GM21526 (cell line): ENCODE measurements around the gene LRMDA.

Source experiments
- ATAC-seq: cut with Tn5 transposase; IDR thresholded peaks from one replicate; pipeline ENCODE4 v1.9.1; 2021; ENCODE audit warnings: moderate library complexity; ENCODE audit not compliant: unreplicated experiment, low FRiP score

The LRMDA gene

DNA sequence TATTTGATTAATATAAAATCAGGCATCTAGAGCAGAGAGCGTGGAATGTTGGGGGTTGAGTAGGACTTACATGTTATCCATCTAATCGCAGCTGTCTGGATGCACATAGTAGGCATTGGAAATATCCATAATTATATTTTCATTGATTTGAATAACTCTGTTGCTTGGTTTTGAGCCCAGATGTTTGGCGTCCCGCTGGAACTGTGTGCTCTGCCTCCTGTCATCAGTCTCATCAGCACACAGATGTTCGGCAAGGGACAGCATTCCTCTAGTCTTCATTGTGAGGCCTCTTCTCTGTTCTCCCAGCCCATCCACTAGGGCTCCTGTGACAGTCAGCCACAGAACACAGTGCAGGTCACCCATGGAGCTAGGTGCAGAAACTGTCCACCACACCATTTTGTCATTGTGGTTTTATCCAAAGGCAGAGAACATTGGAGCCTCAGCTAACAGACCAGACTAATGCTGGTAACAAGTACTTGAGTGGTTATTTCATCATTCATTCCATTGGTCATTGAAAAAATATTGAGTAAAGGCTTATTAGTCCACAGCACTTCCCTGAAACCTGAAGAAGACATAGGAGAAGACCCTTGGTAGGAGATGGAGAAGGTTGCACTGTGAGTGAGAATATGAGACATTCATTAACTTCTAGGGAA lies 927.4 kb downstream of the LRMDA start:
- ATAC-seq = no peak

- ATAC-seq = no peak
Observed at GRCh38 chr10:76375761-76376160, 944.3 kb downstream of the LRMDA start.

DNA sequence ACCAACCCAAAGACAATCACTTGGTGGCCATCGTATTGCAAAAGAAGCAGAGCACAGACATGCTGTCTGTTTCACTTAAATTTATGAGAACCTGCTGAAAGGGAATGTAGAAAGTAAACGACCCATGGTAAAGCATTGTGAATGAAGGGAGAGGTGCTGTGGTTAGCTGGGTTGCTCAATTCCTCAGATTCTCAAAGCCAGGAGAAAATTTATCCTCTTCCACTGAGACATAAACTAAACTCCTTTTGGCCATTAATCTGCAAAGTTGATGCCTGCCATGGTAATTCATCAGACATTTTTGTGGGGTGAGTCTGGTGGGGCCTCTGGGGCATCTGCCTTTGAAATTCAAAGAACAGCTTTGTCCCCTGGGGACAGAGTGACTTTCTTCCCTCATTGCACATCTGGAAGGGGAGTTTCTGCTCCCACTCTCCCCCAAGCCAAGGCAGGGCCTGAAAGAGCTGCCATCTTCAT lies 951.0 kb downstream of the LRMDA start:
- ATAC-seq = no peak

DNA sequence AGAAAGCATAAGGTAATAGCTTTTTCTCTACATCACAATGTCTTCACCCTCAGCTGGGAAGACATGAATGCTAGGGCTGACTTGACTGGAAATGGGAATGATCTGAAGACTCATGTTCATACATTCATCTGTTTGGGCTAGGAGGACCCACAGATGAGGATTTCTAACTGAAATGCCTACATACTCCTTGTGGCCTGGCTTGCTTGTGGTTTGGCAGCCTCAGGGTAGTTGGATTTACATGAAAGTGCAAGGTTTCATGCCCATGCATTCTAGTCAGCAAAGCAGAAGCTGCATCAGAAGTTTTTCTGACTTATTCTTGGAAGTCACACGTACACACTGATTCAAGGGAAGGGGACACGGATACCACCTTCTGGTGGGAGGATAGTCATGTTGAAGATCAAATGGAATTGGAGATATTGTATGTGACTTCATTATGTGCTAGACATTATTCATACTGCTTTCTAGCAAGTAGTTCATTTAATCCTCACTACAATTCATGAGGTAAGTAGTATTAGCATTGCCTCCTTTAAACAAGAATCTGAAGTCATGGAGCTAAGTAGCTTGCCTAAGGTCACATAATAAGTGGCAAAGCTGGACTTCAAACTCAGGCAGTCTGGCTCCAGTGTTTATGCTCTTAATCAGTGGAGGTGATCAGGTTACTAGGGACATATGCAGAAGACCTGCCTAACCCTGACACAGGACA lies 957.0 kb downstream of the LRMDA start:
- no peak for ATAC-seq

DNA sequence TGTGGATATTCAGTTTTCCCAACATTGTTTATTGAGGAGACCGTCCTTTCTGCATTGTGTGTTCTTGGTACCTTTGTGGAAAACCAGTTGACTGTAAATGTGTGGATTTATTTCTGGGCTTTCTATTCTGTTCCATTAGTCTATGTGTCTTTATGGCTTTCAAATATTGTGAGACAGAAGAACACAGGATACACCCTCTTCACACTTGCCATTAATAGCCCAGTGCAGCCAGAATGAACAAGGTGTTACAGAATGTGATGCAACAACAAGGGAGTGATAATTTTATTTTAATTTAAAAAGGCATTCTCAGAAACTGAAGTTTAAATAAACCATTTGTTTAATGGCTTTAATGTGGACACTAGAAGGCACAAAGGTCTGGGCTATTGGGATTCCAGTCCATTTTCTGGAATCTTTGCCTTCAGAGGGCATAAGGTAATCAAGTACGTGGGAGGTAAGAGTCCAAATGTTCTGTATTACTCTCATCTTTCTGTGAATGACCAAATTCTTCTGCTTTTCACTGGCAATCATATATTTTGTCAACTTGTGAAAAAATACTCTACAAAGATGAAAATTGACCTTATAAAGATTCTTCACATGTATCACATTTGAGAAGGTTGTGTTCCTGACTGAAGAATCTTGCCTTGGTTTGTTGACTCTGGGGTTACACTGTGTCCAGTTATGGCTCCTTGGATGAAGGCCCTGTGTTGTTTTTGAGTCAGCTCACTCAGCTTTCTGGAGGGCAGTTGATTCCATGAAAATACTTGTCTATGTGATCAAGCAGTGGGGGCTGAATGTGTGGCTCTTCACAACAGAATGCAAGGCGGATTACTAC lies 962.7 kb downstream of the LRMDA start:
- no peak for ATAC-seq

- no peak for ATAC-seq
Observed at GRCh38 chr10:76394707-76395042, 963.3 kb downstream of the LRMDA start.

DNA sequence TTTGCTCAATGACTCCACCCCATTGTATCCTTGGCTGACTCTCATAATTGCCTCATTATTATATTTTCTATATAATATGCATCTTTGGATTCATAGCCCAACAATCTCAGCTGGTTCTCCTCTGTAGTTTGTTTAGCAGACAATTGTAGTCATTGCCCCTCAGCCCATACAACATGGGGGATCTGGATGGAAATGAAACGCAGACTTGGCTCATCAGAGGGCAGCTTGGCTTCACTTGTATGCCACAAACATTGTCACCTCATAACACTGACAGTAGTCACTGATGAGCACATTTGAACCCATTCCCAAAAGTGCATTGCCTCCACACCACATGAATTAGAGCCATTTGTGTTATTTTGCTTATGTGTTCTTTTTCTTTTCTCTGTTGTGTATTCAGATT lies 963.8 kb downstream of the LRMDA start:
- no peak for ATAC-seq

DNA sequence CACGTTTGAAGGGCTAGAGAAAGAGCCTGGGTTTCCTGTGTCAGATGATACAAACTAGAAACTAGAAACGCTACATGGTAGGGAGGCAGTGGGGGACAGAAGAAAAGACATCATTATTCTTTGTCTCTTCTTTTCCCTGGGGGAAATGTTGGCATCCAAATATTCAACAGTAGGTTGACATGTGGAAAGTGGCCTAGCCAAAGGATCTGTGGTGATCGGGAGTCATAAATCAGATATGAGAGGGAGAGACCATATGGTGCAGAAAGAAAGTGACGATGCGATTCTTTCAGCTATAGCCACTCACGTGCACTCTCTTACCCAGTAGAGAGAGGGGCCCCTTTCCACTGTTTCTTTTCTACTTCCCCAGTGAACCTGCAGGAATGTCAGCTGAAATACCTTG lies 964.7 kb downstream of the LRMDA start:
- no peak for ATAC-seq

DNA sequence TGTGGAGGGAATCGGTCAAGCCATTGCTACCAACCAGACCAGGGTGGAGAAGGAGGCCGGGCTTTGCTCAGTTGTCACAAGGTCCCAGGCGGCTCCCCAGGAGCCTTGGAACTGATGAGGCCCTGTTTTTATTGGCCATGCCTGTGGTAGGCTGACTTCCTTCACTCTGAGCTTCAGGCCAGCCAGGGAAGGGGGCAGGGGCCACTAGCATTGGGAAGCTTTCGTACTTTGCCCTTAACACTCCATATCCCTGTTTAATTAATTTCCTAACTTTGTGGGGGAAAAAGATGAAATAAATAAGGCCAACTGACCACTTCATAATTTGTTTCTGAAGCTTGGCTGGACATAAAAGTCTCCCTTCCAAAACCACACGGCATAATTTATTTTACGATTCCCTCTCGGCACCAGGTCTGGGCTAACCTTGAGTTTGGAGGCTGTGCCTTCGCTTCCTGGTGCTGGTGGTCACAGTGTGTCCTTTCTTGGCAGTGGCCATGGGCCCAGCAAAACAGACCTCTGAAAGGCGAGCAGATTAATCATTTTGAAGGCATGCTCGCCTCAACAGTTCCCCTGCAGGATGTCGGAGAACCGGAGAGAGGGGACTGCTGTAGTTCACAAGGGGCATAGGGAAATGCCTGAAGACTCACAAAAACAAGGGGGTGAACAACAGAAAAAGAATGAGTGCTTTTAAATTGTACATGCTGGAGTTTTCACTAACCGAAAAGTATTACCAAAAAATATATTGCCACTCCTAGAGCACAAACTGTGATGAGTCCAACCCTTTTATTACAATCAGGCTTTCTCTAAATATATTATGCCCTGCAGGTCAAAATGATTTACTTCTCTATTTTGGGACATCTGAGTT lies 966.0 kb downstream of the LRMDA start:
- no peak for ATAC-seq

- no peak for ATAC-seq
Observed at GRCh38 chr10:76398043-76398710, 966.8 kb downstream of the LRMDA start.

DNA sequence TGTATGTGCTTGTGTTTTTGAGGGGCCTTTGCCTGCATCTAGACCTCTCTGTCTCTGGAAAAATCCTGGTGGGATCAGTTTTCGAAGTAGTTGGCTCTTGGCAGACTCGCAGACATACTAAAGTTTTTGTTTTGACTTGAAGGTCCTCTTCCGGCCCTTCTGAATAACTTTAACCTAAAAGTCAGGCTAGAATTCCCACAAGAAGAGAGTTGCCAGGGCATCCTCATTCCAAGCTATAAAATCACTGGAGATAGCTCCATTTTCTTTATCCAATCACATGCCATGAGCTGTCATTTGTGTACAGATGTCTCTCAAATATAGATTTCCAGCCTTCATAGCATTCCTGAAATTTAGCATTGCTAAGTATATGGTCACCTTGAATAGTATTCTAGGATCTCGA lies 967.8 kb downstream of the LRMDA start:
- no peak for ATAC-seq

DNA sequence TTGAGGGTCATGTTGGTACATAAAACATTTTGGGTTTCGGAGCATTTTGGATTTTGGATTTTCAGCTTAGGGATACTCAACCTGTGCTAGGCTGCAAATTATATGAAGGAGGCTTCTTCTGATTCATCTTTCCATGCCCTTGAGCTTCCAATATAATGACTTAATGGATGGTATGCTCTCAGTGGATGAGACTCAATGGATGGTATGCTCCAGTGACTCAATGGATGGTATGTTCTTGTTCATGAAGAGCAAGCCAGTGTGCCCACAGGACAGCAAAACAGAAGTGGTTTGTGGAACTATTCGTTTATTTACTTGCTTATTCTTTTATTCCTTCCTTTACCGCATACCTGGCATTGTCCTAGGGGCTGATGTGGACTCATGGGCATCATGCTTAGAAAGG lies 969.6 kb downstream of the LRMDA start:
- ATAC-seq = no peak

DNA sequence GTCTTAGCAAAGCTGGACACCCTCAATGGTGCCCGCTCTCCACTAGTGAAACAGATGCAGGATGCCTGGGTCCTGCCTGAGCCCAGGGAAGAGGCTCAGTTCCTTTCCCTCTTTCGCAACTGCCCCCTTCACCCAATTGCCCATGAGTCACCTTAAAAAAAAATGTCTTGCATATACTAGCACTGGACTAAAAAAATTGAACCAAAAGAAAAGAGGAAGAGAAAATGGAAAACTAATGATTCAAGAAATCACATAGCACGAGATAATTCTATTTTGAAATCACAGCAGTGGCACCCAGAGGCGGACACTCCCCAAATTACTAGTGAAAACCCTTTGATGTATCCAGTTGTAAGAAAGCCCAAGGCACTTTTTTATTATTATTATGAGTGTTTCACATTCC lies 972.5 kb downstream of the LRMDA start:
- ATAC-seq = no peak

DNA sequence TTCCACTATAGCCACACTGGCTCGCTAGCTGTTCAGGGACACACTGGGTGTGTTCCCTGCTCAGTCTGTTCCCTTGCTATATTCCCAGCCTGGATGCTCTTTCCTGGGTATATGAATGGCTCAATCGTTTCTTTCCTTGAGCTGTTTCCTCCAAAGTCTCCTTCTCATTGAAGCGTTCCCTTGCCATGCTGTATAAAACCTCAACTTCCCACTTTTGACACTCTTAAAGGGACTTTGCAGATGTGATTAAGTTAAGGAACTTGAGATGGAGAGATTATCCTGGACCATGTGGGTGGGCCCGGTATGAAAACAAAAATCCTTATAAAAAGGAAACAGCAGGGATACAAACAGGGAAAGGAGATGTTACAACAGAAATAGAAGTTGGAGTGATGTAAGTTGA lies 973.1 kb downstream of the LRMDA start:
- no peak for ATAC-seq

DNA sequence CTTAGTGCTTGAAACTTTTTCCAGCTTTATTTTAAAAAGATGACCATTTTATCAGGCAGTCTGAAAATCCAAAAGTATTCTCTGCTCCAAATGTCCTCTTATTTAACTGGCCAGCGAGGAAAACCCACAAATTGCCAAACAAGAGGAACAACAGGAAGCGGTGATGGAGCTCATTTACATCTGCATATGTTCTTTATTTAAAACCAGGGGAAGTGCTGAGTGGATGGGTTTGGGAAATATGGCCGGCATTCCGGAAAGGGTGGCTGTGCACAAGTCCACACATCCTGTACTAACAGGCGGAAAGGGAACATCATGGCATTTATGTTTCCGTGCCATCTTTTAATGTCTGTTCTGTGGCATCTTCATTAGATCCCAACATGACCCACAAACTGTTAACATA lies 974.5 kb downstream of the LRMDA start:
- ATAC-seq = no peak

- ATAC-seq = no peak
Observed at GRCh38 chr10:76408646-76409045, 977.2 kb downstream of the LRMDA start.

GRCh38 chr10:76411729-76412435 lies 980.5 kb downstream of the LRMDA start:
- no peak for ATAC-seq

GRCh38 chr10:76415554-76415953 lies 984.1 kb downstream of the LRMDA start:
- no peak for ATAC-seq

DNA sequence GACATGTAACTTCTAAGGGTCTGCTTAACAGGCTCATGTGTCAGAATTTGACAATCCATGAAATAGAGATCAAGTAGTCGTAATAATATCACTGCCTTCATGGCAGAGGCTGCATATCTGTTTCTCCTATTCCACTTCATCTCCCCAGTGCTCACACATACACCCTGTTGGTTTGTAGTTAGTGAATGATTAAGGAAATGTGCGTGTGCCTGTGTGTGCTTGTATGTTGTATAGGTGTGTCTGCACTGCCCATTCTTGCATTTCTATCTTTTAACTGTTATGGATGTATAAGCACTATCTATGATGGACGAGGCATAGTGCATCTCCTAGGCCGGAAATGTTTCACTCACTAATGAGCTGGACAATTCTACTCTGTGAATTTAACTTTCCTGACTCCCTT lies 985.2 kb downstream of the LRMDA start:
- ATAC-seq = no peak

GRCh38 chr10:76420725-76421124 lies 989.3 kb downstream of the LRMDA start:
- no peak for ATAC-seq
